ENCODE data around the gene KCNG1.

DNA sequence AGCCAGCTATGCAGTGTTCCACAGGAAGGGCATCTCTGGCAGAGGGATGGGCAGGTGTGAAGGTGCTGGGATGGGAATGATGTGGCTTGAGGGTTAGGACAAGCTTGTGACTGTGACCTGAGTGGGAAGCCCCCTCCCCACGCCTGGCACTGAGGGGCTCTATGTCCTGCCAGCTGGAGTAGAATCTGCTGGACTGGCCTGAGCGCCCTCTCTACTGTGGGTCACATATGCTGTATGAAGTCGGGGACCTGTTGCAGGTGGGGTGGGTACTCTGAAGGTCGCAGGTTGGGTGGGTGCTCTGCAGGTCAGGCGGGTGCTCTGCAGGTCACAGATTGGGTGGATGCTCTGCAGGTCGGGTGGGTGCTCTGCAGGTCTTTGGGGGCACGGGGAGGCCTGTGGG lies 20.3 kb downstream of the KCNG1 start:
- TF ChIP-seq, protein P1, sequence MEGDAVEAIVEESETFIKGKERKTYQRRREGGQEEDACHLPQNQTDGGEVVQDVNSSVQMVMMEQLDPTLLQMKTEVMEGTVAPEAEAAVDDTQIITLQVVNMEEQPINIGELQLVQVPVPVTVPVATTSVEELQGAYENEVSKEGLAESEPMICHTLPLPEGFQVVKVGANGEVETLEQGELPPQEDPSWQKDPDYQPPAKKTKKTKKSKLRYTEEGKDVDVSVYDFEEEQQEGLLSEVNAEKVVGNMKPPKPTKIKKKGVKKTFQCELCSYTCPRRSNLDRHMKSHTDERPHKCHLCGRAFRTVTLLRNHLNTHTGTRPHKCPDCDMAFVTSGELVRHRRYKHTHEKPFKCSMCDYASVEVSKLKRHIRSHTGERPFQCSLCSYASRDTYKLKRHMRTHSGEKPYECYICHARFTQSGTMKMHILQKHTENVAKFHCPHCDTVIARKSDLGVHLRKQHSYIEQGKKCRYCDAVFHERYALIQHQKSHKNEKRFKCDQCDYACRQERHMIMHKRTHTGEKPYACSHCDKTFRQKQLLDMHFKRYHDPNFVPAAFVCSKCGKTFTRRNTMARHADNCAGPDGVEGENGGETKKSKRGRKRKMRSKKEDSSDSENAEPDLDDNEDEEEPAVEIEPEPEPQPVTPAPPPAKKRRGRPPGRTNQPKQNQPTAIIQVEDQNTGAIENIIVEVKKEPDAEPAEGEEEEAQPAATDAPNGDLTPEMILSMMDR (conservative IDR thresholded peaks at IDR 0.05; ENCODE audit: low read depth, low read length), result no peak
- TF ChIP-seq POLR2A (IDR thresholded peaks at IDR 0.05; ENCODE audit: low read depth, low read length) (no peak), MAFK (IDR thresholded peaks at IDR 0.05; ENCODE audit: low read depth, low read length) (no peak), RCOR1 (IDR thresholded peaks at IDR 0.05; ENCODE audit: insufficient replicate concordance, low read length) (no peak)

All from IMR-90 (cell line).